Activated T-helper 1 cell treated with anti-CD3 and anti-CD28 coated beads, Interleukin-12 subunit alpha, Interleukin-12 subunit beta, Interleukin-2, Interleukin-4 antibody, amounts not matched to agents 30 ng/mL and 10 ng/mL and 1 ng/mL, durations not matched to agents 14 hours and 24 hours and 36 hours (primary cell): ENCODE data around the gene G3BP2. TPM values are rescaled to one million over a fixed set of nuclear protein-coding genes. Genes with fewer than 3 reads are reported as not detected.

ENCODE experiments used
- DNase-seq: peaks from one replicate; pipeline ENCODE4 v3.0.0; 2021; ENCODE audit warnings: low spot score
- H3K27ac Mint-ChIP-seq: one replicate; pipeline ENCODE4 v1.8.0; 2021; ENCODE audit warnings: mild to moderate bottlenecking, mixed read lengths
- H3K27me3 Mint-ChIP-seq: one replicate; pipeline ENCODE4 v1.8.0; 2022; ENCODE audit warnings: mild to moderate bottlenecking, moderate library complexity, mixed read lengths; ENCODE audit not compliant: insufficient read depth
- H3K36me3 Mint-ChIP-seq: one replicate; pipeline ENCODE4 v1.8.0; 2021; ENCODE audit warnings: low read depth, mixed read lengths
- H3K4me1 Mint-ChIP-seq: one replicate; pipeline ENCODE4 v1.8.0; 2021; ENCODE audit warnings: low read depth, mixed read lengths
- H3K4me3 Mint-ChIP-seq: one replicate; pipeline ENCODE4 v1.8.0; 2021; ENCODE audit warnings: mild to moderate bottlenecking, moderate library complexity, mixed read lengths
- H3K9me3 Mint-ChIP-seq: one replicate; pipeline ENCODE4 v1.8.0; 2021; ENCODE audit warnings: mixed read lengths
- intact Hi-C: fragments of 100-400 bp; cut with micrococcal nuclease; formaldehyde crosslinking; loops from one replicate; pipeline ENCODE4 v1.15.1; 2024
- total RNA-seq: library from RNA; stranded (reverse); gene quantifications from 2 replicates; pipeline ENCODE4 v1.2.3, GENCODE V29; 2022

The G3BP2 gene
- total RNA-seq, 1 donor from 2014 or later: 143 TPM

DNA sequence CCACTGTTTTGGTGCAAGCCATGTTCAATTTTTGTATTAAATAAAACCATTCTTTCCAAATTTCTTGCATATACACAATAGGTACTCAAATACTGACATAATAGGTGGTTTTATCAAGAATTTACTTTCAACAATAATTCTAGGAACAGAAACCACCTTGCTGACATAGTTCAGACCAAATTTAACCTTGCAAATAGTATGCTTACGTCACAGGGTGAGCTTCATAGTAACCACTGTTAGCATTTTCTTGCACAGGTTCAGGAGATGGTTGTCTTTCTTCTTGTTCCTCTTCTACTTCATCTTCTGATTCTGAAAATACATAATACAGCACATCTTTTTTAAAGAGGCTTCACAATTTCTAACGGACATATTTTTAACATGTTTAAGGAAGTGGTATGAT is 17.6 kb downstream of the G3BP2 start:
- intact Hi-C loops: loop anchor here (1.0 to 10.0 kb wide), 8 partner anchors 11 to 495 kb away; partner anchors contain the start of genes CDKL2 and USO1
- Mint-ChIP-seq H3K36me3 (peaks cover 48% of the 10 kb centered on the region), H3K27ac (peak overlapping the region; percentile 67), H3K27me3 (no peaks in the 10 kb centered on the region), H3K4me3 (peak overlapping the region; percentile 37), H3K4me1 (peaks cover 65% of the 10 kb centered on the region), H3K9me3 (no peaks in the 10 kb centered on the region)
- DNase-seq: peak; percentile 24

GRCh38 chr4:75654905-75655304 is 18.3 kb downstream of the G3BP2 start:
- peaks cover 59% of the 10 kb centered on the region for H3K4me1 Mint-ChIP-seq
- H3K9me3 Mint-ChIP-seq: no peaks in the 10 kb centered on the region
- peak; percentile 15 for DNase-seq

GRCh38 chr4:75653845-75654503 is 19.2 kb downstream of the G3BP2 start:
- Mint-ChIP-seq H3K9me3 (no peaks in the 10 kb centered on the region), H3K27me3 (no peaks in the 10 kb centered on the region), H3K36me3 (peaks cover 43% of the 10 kb centered on the region), H3K4me3 (peak overlapping the region; percentile 41), H3K27ac (peak overlapping the region; percentile 93), H3K4me1 (peaks cover 50% of the 10 kb centered on the region)
- no peak for DNase-seq
- intact Hi-C loops: loop anchor here (1.0 to 10.0 kb wide), 3 partner anchors 54 to 401 kb away; no protein-coding TSS in a partner anchor

More at GRCh38 chr4:75654905-75655304, 18.3 kb downstream of the G3BP2 start:
- Mint-ChIP-seq H3K27ac (peak overlapping the region; percentile 93), H3K36me3 (peaks cover 47% of the 10 kb centered on the region), H3K27me3 (no peaks in the 10 kb centered on the region), H3K4me3 (peak overlapping the region; percentile 37)
- intact Hi-C loops: loop anchor here (1.0 to 10.0 kb wide), 9 partner anchors 11 to 495 kb away; partner anchors contain the start of genes CDKL2 and USO1

- DNase-seq: no peak
- no peak overlapping the region for H3K27ac Mint-ChIP-seq
- H3K4me3 Mint-ChIP-seq: no peak overlapping the region
- H3K9me3 Mint-ChIP-seq: no peaks in the 10 kb centered on the region
- H3K36me3 Mint-ChIP-seq: peaks cover 49% of the 10 kb centered on the region
- no peaks in the 10 kb centered on the region for H3K27me3 Mint-ChIP-seq
- H3K4me1 Mint-ChIP-seq: peaks cover 13% of the 10 kb centered on the region
- intact Hi-C loops: no loop called here
Measured at GRCh38 chr4:75644095-75644494, 29.1 kb downstream of the G3BP2 start.

DNA sequence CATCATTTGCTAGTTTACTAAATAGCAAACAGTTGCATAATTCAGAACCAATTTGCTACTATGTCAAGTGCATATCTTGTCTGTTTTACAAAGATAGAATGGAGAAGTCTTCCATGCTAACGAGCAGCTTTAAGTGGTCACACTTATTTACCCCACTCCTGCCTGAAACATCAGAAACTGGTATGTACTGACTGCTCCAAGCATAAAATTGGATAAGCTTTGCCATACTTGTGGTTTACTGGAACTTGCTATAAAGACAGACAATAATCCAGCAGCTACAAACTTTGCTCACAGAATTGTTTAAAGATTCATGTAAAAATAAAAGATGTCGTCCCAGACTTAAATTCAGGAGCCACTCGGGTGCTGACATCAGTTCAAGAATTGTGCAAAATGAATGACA is 29.6 kb downstream of the G3BP2 start:
- DNase-seq: no peak
- H3K27ac Mint-ChIP-seq: no peak overlapping the region
- no peaks in the 10 kb centered on the region for H3K27me3 Mint-ChIP-seq
- peaks cover 49% of the 10 kb centered on the region for H3K36me3 Mint-ChIP-seq
- peaks cover 13% of the 10 kb centered on the region for H3K4me1 Mint-ChIP-seq
- H3K4me3 Mint-ChIP-seq: no peak overlapping the region
- no peaks in the 10 kb centered on the region for H3K9me3 Mint-ChIP-seq
- intact Hi-C loops: no loop called here

DNA sequence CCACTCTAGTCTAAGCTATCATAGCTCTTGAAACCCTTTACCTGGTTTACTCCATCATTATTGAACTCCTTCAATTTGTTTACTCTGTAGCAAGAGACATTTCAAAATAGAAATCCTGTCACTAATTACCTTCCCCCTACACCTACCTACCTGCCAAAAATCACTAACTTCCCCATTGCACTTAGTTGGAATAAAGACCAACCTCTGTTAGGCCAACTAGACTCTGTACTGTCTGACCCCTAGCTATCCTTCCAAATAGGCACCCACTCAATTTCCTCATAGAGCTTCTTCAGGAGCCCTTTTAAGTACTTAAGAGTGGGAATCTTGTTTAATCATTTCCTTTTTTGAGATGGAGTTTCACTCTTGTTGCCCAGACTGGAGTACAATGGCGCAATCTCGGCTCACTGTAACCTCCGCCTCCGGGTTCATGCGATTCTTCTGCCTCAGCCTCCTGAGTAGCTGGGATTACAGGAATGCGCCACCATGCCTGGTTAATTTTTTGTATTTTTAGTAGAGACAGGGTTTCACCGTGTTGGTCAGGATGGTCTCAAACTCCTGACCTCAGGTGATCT is 34.0 kb downstream of the G3BP2 start:
- H3K36me3 Mint-ChIP-seq: peaks cover 21% of the 10 kb centered on the region
- H3K4me3 Mint-ChIP-seq: no peak overlapping the region
- peak overlapping the region; percentile 1 for H3K27ac Mint-ChIP-seq
- intact Hi-C loops: loop anchor here (10.0 kb wide), 1 partner anchor 306 kb away; the partner anchor contains the start of gene NAAA
- no peaks in the 10 kb centered on the region for H3K9me3 Mint-ChIP-seq
- no peak for DNase-seq
- peaks cover 2% of the 10 kb centered on the region for H3K27me3 Mint-ChIP-seq
- H3K4me1 Mint-ChIP-seq: peaks cover 3% of the 10 kb centered on the region

GRCh38 chr4:75637827-75638226 is 35.4 kb downstream of the G3BP2 start:
- H3K27ac Mint-ChIP-seq: no peak overlapping the region

GRCh38 chr4:75637176-75637575 is 36.0 kb downstream of the G3BP2 start:
- Mint-ChIP-seq H3K4me3 (no peak overlapping the region), H3K27ac (no peak overlapping the region), H3K4me1 (peaks cover 9% of the 10 kb centered on the region), H3K27me3 (peaks cover 5% of the 10 kb centered on the region), H3K9me3 (no peaks in the 10 kb centered on the region), H3K36me3 (peaks cover 14% of the 10 kb centered on the region)
- intact Hi-C loops: loop anchor here (10.0 kb wide), 1 partner anchor 308 kb away; the partner anchor contains the start of gene NAAA
- no peak for DNase-seq

More at GRCh38 chr4:75637827-75638226, 35.4 kb downstream of the G3BP2 start:
- intact Hi-C loops: loop anchor here (10.0 kb wide), 1 partner anchor 307 kb away; the partner anchor contains the start of gene NAAA
- H3K27me3 Mint-ChIP-seq: peaks cover 4% of the 10 kb centered on the region
- DNase-seq: no peak
- no peaks in the 10 kb centered on the region for H3K9me3 Mint-ChIP-seq
- no peak overlapping the region for H3K4me3 Mint-ChIP-seq
- H3K4me1 Mint-ChIP-seq: peaks cover 9% of the 10 kb centered on the region
- H3K36me3 Mint-ChIP-seq: peaks cover 17% of the 10 kb centered on the region

DNA sequence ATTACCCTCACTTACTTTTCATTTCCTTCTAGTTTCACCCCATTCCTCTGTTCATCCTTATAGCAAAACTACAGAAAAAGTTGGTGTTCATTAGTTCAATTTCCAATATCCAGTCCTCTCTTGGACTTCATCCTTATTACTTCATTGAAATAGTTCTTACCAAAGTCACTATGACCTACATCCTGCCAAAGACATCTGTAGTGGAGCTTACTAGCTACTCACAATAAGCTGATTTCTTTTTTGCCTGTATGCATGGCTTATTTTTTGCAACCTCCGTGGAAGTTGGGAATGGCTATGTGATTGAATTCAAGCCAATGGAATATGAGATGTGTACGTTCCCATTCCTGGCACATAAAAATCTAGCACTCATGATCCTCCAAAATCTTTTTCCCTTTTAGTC is 38.3 kb downstream of the G3BP2 start:
- no peak for DNase-seq
- Mint-ChIP-seq H3K27ac (no peak overlapping the region), H3K4me1 (peaks cover 20% of the 10 kb centered on the region), H3K9me3 (no peaks in the 10 kb centered on the region), H3K4me3 (no peak overlapping the region), H3K36me3 (peaks cover 9% of the 10 kb centered on the region), H3K27me3 (peaks cover 7% of the 10 kb centered on the region)
- intact Hi-C loops: loop anchor here (5.0 to 10.0 kb wide), 3 partner anchors 72 to 422 kb away; partner anchors contain the start of gene NAAA

GRCh38 chr4:75634281-75634680 is 38.9 kb downstream of the G3BP2 start:
- no peak overlapping the region for H3K4me3 Mint-ChIP-seq
- peaks cover 20% of the 10 kb centered on the region for H3K4me1 Mint-ChIP-seq
- H3K9me3 Mint-ChIP-seq: no peaks in the 10 kb centered on the region
- intact Hi-C loops: loop anchor here (5.0 to 10.0 kb wide), 3 partner anchors 73 to 423 kb away; partner anchors contain the start of gene NAAA
- H3K27me3 Mint-ChIP-seq: peaks cover 7% of the 10 kb centered on the region
- H3K36me3 Mint-ChIP-seq: peaks cover 5% of the 10 kb centered on the region
- DNase-seq: no peak
- H3K27ac Mint-ChIP-seq: no peak overlapping the region

DNA sequence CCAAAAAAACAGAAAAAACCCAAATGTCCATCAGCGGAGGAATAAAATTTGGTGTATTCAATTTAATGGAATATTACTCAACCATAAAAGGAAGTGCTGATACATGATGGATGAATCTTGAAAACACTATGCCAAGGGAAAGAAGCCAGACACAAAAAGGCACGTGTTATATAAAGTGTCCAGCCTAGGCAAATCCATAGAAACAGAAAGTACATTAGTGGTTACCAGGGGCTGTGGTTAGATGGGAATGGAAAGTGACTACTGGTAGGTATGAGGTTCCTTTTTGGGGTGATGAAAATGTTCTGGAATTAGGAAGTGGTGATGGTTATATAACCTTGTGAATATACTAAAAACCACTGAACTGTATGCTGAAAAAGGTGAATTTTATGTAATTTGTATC is 39.4 kb downstream of the G3BP2 start:
- peaks cover 5% of the 10 kb centered on the region for H3K36me3 Mint-ChIP-seq
- peaks cover 10% of the 10 kb centered on the region for H3K27me3 Mint-ChIP-seq
- H3K4me1 Mint-ChIP-seq: peaks cover 20% of the 10 kb centered on the region
- intact Hi-C loops: loop anchor here (5.0 to 10.0 kb wide), 3 partner anchors 73 to 423 kb away; partner anchors contain the start of gene NAAA
- no peak overlapping the region for H3K4me3 Mint-ChIP-seq
- H3K9me3 Mint-ChIP-seq: no peaks in the 10 kb centered on the region
- no peak overlapping the region for H3K27ac Mint-ChIP-seq
- no peak for DNase-seq

DNA sequence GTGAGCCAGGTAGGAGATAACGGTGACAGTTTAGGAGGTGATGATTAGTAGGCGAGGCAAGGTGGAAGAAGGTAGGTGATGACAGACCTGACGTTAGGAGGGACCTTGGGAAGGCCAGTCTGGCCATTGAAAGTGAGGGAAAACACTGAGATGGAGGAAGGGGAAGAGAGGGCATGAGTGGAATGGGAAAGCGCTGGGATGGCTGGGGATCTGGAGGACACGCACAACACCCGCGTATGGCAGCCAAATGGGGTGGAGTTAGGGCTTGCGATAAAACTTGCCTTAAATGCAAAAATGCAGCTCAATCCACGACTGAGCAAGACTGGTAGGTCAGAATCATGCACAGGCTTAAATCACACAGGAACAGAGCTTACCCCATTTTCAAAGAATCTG is 42.3 kb downstream of the G3BP2 start:
- peaks cover 11% of the 10 kb centered on the region for H3K27me3 Mint-ChIP-seq
- no peaks in the 10 kb centered on the region for H3K9me3 Mint-ChIP-seq
- H3K4me3 Mint-ChIP-seq: peak overlapping the region; percentile 86
- intact Hi-C loops: loop anchor here (1.0 to 10.0 kb wide), 7 partner anchors 24 to 426 kb away; partner anchors contain the start of genes G3BP2, NAAA, RCHY1 and THAP6
- H3K36me3 Mint-ChIP-seq: peaks cover 3% of the 10 kb centered on the region
- H3K4me1 Mint-ChIP-seq: peaks cover 20% of the 10 kb centered on the region
- H3K27ac Mint-ChIP-seq: peak overlapping the region; percentile 40
- DNase-seq: no peak
